Liver (tissue), 9 donors: ENCODE results near the gene ATP2C1. TPM values are rescaled to one million over a fixed set of nuclear protein-coding genes. Genes with fewer than 3 reads are reported as not detected.

Experiments used
- DNase-seq: peaks from one replicate; pipeline ENCODE4 v3.0.0-alpha.2; 2017; ENCODE audit warnings: low spot score
- H3K27ac ChIP-seq, 2 donors: one replicate each; pipeline ENCODE4 v1.7.0; 2013; ENCODE audit warnings: inconsistent platforms in 2 of 2, low read length in 2 of 2, control low read depth in 1 of 2, low read depth in 1 of 2, mild to moderate bottlenecking in 1 of 2
- H3K27me3 ChIP-seq, 4 donors: one replicate each; pipeline versions ENCODE4 v1.6.1 to v1.7.0; 2013; ENCODE audit warnings: low read length in 3 of 4, inconsistent platforms in 1 of 4, mild to moderate bottlenecking in 1 of 4, moderate library complexity in 1 of 4; ENCODE audit not compliant: control insufficient read depth in 4 of 4, insufficient read depth in 4 of 4
- H3K36me3 ChIP-seq, 4 donors: one replicate each; pipeline versions ENCODE4 v1.6.1 to v1.7.0; 2013; ENCODE audit warnings: low read length in 3 of 4, mild to moderate bottlenecking in 3 of 4, low read depth in 1 of 4, moderate library complexity in 1 of 4; ENCODE audit not compliant: control insufficient read depth in 4 of 4, insufficient read depth in 3 of 4
- H3K4me1 ChIP-seq, 4 donors: one replicate each; pipeline versions ENCODE4 v1.6.1 to v1.7.0; 2013; ENCODE audit warnings: low read length in 3 of 4, mild to moderate bottlenecking in 3 of 4, moderate library complexity in 1 of 4; ENCODE audit not compliant: control insufficient read depth in 4 of 4, insufficient read depth in 4 of 4
- H3K4me3 ChIP-seq, 3 donors: one replicate each; pipeline versions ENCODE4 v1.6.1 to v1.7.0; 2013; ENCODE audit warnings: low read length in 3 of 3, control low read depth in 1 of 3, low read depth in 1 of 3, mild to moderate bottlenecking in 1 of 3
- H3K9ac ChIP-seq, 2 donors: one replicate each; pipeline ENCODE4 v1.7.0; 2013; ENCODE audit warnings: low read length in 2 of 2, mild to moderate bottlenecking in 2 of 2, moderate library complexity in 2 of 2, control low read depth in 1 of 2, low read depth in 1 of 2
- H3K9me3 ChIP-seq, 4 donors: one replicate each; pipeline versions ENCODE4 v1.6.1 to v1.7.0; 2013; ENCODE audit warnings: low read length in 3 of 4; ENCODE audit not compliant: control insufficient read depth in 4 of 4
- ATF3 ChIP-seq: IDR thresholded peaks from 2 replicates; pipeline ENCODE4 v1.6.1; 2016; ENCODE audit warnings: antibody characterized with exemption
- CTCF ChIP-seq: fragments of 150-350 bp; IDR thresholded peaks from 2 replicates; pipeline ENCODE4 v1.5.1; 2017; ENCODE audit warnings: improper control_type of control experiment, low read depth, low read length; ENCODE audit not compliant: missing input control
- EGR1 ChIP-seq, 2 donors: IDR thresholded peaks; 2 replicates each; pipeline ENCODE4 v1.6.1; 2016 to 2018; ENCODE audit warnings: antibody characterized with exemption in 2 of 2, low read depth in 2 of 2
- FOXA1 ChIP-seq: IDR thresholded peaks from 2 replicates; pipeline ENCODE4 v1.6.1; 2016; ENCODE audit warnings: antibody characterized with exemption
- FOXA2 ChIP-seq: IDR thresholded peaks from 2 replicates; pipeline ENCODE4 v1.6.1; 2016; ENCODE audit warnings: antibody characterized with exemption
- GABPA ChIP-seq, 2 donors: IDR thresholded peaks in 1 of 2; conservative IDR thresholded peaks in 1 of 2; 2 replicates each; pipeline ENCODE4 v1.6.1; 2016; ENCODE audit warnings: antibody characterized with exemption in 2 of 2, mild to moderate bottlenecking in 1 of 2, moderate library complexity in 1 of 2
- HNF4G ChIP-seq: IDR thresholded peaks from 2 replicates; pipeline ENCODE4 v1.6.1; 2016; ENCODE audit warnings: antibody characterized with exemption
- JUND ChIP-seq, 2 donors: IDR thresholded peaks; 2 replicates each; pipeline ENCODE4 v1.6.1; 2016; ENCODE audit warnings: antibody characterized with exemption in 2 of 2
- MAX ChIP-seq: IDR thresholded peaks from 2 replicates; pipeline ENCODE4 v1.6.1; 2016; ENCODE audit warnings: antibody characterized with exemption
- NR2F2 ChIP-seq: IDR thresholded peaks from 2 replicates; pipeline ENCODE4 v1.6.1; 2016; ENCODE audit warnings: antibody characterized with exemption
- RAD21 ChIP-seq, 2 donors: IDR thresholded peaks; 2 replicates each; pipeline ENCODE4 v1.6.1; 2016; ENCODE audit warnings: antibody characterized with exemption in 2 of 2, mild to moderate bottlenecking in 2 of 2
- REST ChIP-seq: IDR thresholded peaks from 2 replicates; pipeline ENCODE4 v1.6.1; 2016; ENCODE audit warnings: antibody characterized with exemption, mild to moderate bottlenecking
- RXRA ChIP-seq, 2 donors: IDR thresholded peaks; 2 replicates each; pipeline ENCODE4 v1.6.1; 2017 to 2018; ENCODE audit warnings: antibody characterized with exemption in 2 of 2, mild to moderate bottlenecking in 1 of 2
- SP1 ChIP-seq: IDR thresholded peaks from 2 replicates; pipeline ENCODE4 v1.6.1; 2018; ENCODE audit warnings: antibody characterized with exemption, mild to moderate bottlenecking
- TAF1 ChIP-seq: conservative IDR thresholded peaks from 2 replicates; pipeline ENCODE4 v1.6.1; 2016; ENCODE audit warnings: antibody characterized with exemption, mild to moderate bottlenecking
- YY1 ChIP-seq: IDR thresholded peaks from 2 replicates; pipeline ENCODE4 v1.6.1; 2016; ENCODE audit warnings: antibody characterized with exemption, mild to moderate bottlenecking
- ZBTB33 ChIP-seq: IDR thresholded peaks from 2 replicates; pipeline ENCODE4 v1.6.1; 2016; ENCODE audit warnings: antibody characterized with exemption
- WGBS: extraction: QIAGEN DNeasy Blood & Tissue Kit; methylation state at CpG from one replicate; pipeline ENCODE4 v1.1.7; 2013; 5-methylcytosine and 5-hydroxymethylcytosine counted together
- polyA plus RNA-seq, 2 donors: library from polyadenylated mRNA; stranded (reverse) in 1 of 2; unstranded in 1 of 2; fragments of 200-250 nt in 1 of 2; fragments of >200 nt in 1 of 2; fragmentation: Nextera tagmentation in 1 of 2; extraction: Ambion mirVana in 1 of 2; gene quantifications; one replicate each; pipeline versions ENCODE4 v1.2.1 to v1.2.3, GENCODE V29; 2013 to 2015
- total RNA-seq, 2 donors: library from RNA; depleted of rRNA; stranded (reverse); fragments of >200 nt; gene quantifications; one replicate each; pipeline ENCODE4 v1.2.3, GENCODE V29; 2014
- donor health status: healthy.
- donor health status: healthy.
- donor health status: healthy.
- donor health status: healthy.
- donor health status: healthy.

ATP2C1 gene
- total and polyA plus RNA-seq, 4 donors: 10.5 to 45.1 (median 25.2) TPM

- no peaks in the 10 kb centered on the region for H3K27me3 ChIP-seq
- no peak overlapping the region for H3K9ac ChIP-seq
- WGBS: 95% methylated on average over 4 of the region's 4 CpGs
- H3K36me3 ChIP-seq: peaks cover 0 to 6% (median 2%) of the 10 kb centered on the region in 4 donors
- H3K9me3 ChIP-seq: no peaks in the 10 kb centered on the region
- TF ChIP-seq SP1 (no peak), CTCF (no peak), RAD21 (IDR thresholded peaks at IDR 0.05) (no peak), GABPA (IDR thresholded peaks at IDR 0.05 in 1 of 2, conservative IDR thresholded peaks at IDR 0.05 in 1 of 2) (no peak), RXRA (IDR thresholded peaks at IDR 0.05) (no peak), FOXA1 (no peak), MAX (no peak), ZBTB33 (no peak), REST (no peak), TAF1 (no peak), JUND (IDR thresholded peaks at IDR 0.05) (no peak), NR2F2 (no peak), FOXA2 (no peak), HNF4G (no peak), YY1 (no peak), ATF3 (no peak), EGR1 (IDR thresholded peaks at IDR 0.05; ENCODE audit: low read depth in 2 of 2) (no peak)
- no peak for DNase-seq
- no peaks in the 10 kb centered on the region for H3K4me1 ChIP-seq
- H3K27ac ChIP-seq: no peak overlapping the region
- H3K4me3 ChIP-seq: no peak overlapping the region
Observed at GRCh38 chr3:130935761-130936492, 42.0 kb downstream of the ATP2C1 start.
